K562 (cell line): Measurements from ENCODE around the gene HPDL. TPM values are rescaled to one million over a fixed set of nuclear protein-coding genes. Genes with fewer than 3 reads are reported as not detected.

Experiments used
- CBX8 ChIP-seq: fragments of 200-600 bp; sonication (generic); IDR thresholded peaks from 2 replicates; pipeline ENCODE4 v1.6.1; 2012; ENCODE audit warnings: borderline replicate concordance, mixed run types, low read depth, mild to moderate bottlenecking, moderate library complexity, mixed read lengths, low read length, control low read depth, inconsistent platforms; ENCODE audit not compliant: poor library complexity, severe bottlenecking; ENCODE audit errors: extremely low read depth
- FOXJ3 ChIP-seq: sonication (generic); formaldehyde crosslinking; IDR thresholded peaks from 2 replicates; pipeline ENCODE4 v1.4.0; 2020; ENCODE audit warnings: mild to moderate bottlenecking, missing genetic modification reagents
- MED1 ChIP-seq: sonication (generic); formaldehyde crosslinking; IDR thresholded peaks from 2 replicates; pipeline ENCODE4 v1.8.1; 2023; ENCODE audit warnings: missing genetic modification reagents, borderline replicate concordance
- NR3C1 ChIP-seq: sonication (generic); formaldehyde crosslinking; IDR thresholded peaks from 2 replicates; pipeline ENCODE4 v1.8.1; 2022; ENCODE audit warnings: missing genetic modification reagents
- PHTF2 ChIP-seq: fragments of 250-450 bp; sonication (Bioruptor Pico); IDR thresholded peaks from 2 replicates; pipeline ENCODE4 v1.5.0; 2021; ENCODE audit warnings: mild to moderate bottlenecking
- SRSF1 ChIP-seq: fragments of 200-400 bp; formaldehyde crosslinking; IDR thresholded peaks from 2 replicates; pipeline ENCODE4 v1.6.1; 2017; ENCODE audit warnings: mild to moderate bottlenecking, low read depth, low read length, moderate library complexity
- SUPT5H ChIP-seq: fragments of 450-650 bp; IDR thresholded peaks from 2 replicates; pipeline ENCODE4 v1.6.1; 2016
- polyA plus RNA-seq, 8 experiments: library from polyadenylated mRNA; depleted of rRNA in 4 of 8; stranded (reverse) in 5 of 8; unstranded in 3 of 8; fragments of >200 nt; fragmentation: Nextera tagmentation in 2 of 8; fragmentation: Illumina TruSeq in 1 of 8; extraction: Ambion mirVana in 2 of 8; extraction: Trizol in 1 of 8; gene quantifications; 2 replicates each; pipeline versions ENCODE4 v1.2.1 to v1.2.3, GENCODE V29; 2011 to 2014; ENCODE audit warnings: inconsistent platforms in 1 of 8, missing spikeins in 1 of 8
- total RNA-seq, 7 experiments: library from RNA; depleted of rRNA in 6 of 7; stranded (reverse); fragments of >200 nt in 6 of 7; fragmentation: Illumina TruSeq in 2 of 7; extraction: Trizol in 2 of 7; gene quantifications; 2 replicates each; pipeline versions ENCODE4 v1.2.1 to v1.2.3, GENCODE V29; 2011 to 2021; ENCODE audit warnings: low replicate concordance in 1 of 7
- TF ChIP-seq, protein P1 (sequence below): fragments of 150-350 bp; IDR thresholded peaks from 2 replicates; pipeline ENCODE4 v1.6.1; 2014; ENCODE audit warnings: low read depth, mild to moderate bottlenecking, low read length, borderline replicate concordance
- TF ChIP-seq, protein P2 (sequence below): sonication (generic); formaldehyde crosslinking; IDR thresholded peaks from 2 replicates; pipeline ENCODE4 v1.8.1; 2023; ENCODE audit warnings: mild to moderate bottlenecking, missing genetic modification reagents, moderate library complexity
- TF ChIP-seq, protein P3 (sequence below): sonication (generic); formaldehyde crosslinking; IDR thresholded peaks from 2 replicates; pipeline ENCODE4 v1.8.0; 2023; ENCODE audit warnings: mild to moderate bottlenecking, missing genetic modification reagents
- TF ChIP-seq, protein P4 (sequence below): fragments of 450-650 bp; IDR thresholded peaks from 2 replicates; pipeline ENCODE4 v1.6.1; 2017; ENCODE audit warnings: antibody characterized with exemption, mild to moderate bottlenecking

Gene HPDL
- total and polyA plus RNA-seq, 9 of the 15 experiments (the other 6 are each of a cell fraction or from before 2014, with no cell fraction given), result not detected

DNA sequence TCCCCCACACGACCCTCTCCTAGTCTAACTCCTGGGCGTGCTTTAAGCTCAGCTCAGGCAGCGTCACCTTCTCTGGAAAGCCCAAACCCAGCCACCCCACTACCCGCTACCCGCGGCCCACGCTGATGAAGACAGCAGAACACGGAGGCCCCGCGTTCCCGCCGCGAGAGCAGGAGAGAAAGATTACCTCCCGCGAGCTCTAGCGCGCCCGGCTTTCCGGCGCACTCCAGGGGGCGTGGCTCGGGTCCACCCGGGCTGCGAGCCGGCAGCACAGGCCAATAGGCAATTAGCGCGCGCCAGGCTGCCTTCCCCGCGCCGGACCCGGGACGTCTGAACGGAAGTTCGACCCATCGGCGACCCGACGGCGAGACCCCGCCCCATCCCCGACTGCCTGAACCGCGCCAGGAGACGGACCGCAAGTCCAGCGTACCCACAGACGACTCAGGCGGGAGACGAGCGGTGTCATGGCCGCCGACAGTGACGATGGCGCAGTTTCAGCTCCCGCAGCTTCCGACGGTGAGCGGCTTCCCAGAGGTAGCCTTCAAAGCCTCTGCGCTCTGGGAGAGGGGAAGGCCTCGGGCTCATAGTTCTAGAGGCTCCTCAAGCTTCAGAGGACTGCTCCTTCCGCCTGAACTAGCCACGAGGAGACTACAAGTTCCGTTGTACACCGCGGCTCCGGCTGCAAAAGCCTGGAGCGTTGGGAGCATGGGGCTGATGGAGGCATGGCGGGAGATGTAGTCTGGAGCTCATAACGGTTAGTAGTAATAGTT, 13.3 kb downstream of the HPDL start, which contains the start of the genes MUTYH and TOE1 (continued):
- TF ChIP-seq, protein P1, sequence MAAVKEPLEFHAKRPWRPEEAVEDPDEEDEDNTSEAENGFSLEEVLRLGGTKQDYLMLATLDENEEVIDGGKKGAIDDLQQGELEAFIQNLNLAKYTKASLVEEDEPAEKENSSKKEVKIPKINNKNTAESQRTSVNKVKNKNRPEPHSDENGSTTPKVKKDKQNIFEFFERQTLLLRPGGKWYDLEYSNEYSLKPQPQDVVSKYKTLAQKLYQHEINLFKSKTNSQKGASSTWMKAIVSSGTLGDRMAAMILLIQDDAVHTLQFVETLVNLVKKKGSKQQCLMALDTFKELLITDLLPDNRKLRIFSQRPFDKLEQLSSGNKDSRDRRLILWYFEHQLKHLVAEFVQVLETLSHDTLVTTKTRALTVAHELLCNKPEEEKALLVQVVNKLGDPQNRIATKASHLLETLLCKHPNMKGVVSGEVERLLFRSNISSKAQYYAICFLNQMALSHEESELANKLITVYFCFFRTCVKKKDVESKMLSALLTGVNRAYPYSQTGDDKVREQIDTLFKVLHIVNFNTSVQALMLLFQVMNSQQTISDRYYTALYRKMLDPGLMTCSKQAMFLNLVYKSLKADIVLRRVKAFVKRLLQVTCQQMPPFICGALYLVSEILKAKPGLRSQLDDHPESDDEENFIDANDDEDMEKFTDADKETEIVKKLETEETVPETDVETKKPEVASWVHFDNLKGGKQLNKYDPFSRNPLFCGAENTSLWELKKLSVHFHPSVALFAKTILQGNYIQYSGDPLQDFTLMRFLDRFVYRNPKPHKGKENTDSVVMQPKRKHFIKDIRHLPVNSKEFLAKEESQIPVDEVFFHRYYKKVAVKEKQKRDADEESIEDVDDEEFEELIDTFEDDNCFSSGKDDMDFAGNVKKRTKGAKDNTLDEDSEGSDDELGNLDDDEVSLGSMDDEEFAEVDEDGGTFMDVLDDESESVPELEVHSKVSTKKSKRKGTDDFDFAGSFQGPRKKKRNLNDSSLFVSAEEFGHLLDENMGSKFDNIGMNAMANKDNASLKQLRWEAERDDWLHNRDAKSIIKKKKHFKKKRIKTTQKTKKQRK, result no peak
- no peak for TF ChIP-seq CBX8
- TF ChIP-seq NR3C1 (CRISPR knock-in tag), result no peak; the same call in 1 of the 2 replicates
- no peak for TF ChIP-seq SRSF1
- no peak for TF ChIP-seq PHTF2 (CRISPR knock-in tag)
- TF ChIP-seq, protein P2, sequence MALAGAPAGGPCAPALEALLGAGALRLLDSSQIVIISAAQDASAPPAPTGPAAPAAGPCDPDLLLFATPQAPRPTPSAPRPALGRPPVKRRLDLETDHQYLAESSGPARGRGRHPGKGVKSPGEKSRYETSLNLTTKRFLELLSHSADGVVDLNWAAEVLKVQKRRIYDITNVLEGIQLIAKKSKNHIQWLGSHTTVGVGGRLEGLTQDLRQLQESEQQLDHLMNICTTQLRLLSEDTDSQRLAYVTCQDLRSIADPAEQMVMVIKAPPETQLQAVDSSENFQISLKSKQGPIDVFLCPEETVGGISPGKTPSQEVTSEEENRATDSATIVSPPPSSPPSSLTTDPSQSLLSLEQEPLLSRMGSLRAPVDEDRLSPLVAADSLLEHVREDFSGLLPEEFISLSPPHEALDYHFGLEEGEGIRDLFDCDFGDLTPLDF (CRISPR knock-in tag), result peak; percentile 98
- peak; percentile 99 for TF ChIP-seq SUPT5H
- no peak for TF ChIP-seq MED1 (CRISPR knock-in tag)
- TF ChIP-seq FOXJ3 (CRISPR knock-in tag), result no peak
- TF ChIP-seq, protein P3, sequence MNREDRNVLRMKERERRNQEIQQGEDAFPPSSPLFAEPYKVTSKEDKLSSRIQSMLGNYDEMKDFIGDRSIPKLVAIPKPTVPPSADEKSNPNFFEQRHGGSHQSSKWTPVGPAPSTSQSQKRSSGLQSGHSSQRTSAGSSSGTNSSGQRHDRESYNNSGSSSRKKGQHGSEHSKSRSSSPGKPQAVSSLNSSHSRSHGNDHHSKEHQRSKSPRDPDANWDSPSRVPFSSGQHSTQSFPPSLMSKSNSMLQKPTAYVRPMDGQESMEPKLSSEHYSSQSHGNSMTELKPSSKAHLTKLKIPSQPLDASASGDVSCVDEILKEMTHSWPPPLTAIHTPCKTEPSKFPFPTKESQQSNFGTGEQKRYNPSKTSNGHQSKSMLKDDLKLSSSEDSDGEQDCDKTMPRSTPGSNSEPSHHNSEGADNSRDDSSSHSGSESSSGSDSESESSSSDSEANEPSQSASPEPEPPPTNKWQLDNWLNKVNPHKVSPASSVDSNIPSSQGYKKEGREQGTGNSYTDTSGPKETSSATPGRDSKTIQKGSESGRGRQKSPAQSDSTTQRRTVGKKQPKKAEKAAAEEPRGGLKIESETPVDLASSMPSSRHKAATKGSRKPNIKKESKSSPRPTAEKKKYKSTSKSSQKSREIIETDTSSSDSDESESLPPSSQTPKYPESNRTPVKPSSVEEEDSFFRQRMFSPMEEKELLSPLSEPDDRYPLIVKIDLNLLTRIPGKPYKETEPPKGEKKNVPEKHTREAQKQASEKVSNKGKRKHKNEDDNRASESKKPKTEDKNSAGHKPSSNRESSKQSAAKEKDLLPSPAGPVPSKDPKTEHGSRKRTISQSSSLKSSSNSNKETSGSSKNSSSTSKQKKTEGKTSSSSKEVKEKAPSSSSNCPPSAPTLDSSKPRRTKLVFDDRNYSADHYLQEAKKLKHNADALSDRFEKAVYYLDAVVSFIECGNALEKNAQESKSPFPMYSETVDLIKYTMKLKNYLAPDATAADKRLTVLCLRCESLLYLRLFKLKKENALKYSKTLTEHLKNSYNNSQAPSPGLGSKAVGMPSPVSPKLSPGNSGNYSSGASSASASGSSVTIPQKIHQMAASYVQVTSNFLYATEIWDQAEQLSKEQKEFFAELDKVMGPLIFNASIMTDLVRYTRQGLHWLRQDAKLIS (CRISPR knock-in tag), result peak; percentile 86; the same call in 1 of the 2 replicates
- TF ChIP-seq, protein P4, sequence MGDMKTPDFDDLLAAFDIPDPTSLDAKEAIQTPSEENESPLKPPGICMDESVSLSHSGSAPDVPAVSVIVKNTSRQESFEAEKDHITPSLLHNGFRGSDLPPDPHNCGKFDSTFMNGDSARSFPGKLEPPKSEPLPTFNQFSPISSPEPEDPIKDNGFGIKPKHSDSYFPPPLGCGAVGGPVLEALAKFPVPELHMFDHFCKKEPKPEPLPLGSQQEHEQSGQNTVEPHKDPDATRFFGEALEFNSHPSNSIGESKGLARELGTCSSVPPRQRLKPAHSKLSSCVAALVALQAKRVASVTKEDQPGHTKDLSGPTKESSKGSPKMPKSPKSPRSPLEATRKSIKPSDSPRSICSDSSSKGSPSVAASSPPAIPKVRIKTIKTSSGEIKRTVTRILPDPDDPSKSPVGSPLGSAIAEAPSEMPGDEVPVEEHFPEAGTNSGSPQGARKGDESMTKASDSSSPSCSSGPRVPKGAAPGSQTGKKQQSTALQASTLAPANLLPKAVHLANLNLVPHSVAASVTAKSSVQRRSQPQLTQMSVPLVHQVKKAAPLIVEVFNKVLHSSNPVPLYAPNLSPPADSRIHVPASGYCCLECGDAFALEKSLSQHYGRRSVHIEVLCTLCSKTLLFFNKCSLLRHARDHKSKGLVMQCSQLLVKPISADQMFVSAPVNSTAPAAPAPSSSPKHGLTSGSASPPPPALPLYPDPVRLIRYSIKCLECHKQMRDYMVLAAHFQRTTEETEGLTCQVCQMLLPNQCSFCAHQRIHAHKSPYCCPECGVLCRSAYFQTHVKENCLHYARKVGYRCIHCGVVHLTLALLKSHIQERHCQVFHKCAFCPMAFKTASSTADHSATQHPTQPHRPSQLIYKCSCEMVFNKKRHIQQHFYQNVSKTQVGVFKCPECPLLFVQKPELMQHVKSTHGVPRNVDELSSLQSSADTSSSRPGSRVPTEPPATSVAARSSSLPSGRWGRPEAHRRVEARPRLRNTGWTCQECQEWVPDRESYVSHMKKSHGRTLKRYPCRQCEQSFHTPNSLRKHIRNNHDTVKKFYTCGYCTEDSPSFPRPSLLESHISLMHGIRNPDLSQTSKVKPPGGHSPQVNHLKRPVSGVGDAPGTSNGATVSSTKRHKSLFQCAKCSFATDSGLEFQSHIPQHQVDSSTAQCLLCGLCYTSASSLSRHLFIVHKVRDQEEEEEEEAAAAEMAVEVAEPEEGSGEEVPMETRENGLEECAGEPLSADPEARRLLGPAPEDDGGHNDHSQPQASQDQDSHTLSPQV, result peak; percentile 53; the same call in 1 of the 2 replicates
